WTC11 (cell line): ENCODE measurements around the gene LRRC40. TPM values are rescaled to one million over a fixed set of nuclear protein-coding genes. Genes with fewer than 3 reads are reported as not detected.

ENCODE experiments used
- ATAC-seq: fragments of 200-7000 bp; cut with Tn5 transposase; 2 replicates; pipeline ENCODE4 v1.10.0; 2021; ENCODE audit warnings: mild to moderate bottlenecking, moderate library complexity
- CTCF ChIA-PET: fragments of 300-600 bp; sonication (Branson Sonifier 250); formaldehyde crosslinking; loops from one replicate; lab custom pipeline; 2021; ENCODE audit warnings: antibody characterized with exemption; lab: Charles Lee
- POLR2A ChIA-PET: fragments of 350-600 bp; sonication (Branson Sonifier 250); formaldehyde crosslinking; loops from one replicate; lab custom pipeline; 2021; ENCODE audit warnings: antibody characterized with exemption; lab: Charles Lee
- DNase-seq: peaks from one replicate; pipeline ENCODE4 v3.0.0; 2021; ENCODE audit warnings: low spot score
- H3K27ac Mint-ChIP-seq: 2 replicates; pipeline ENCODE4 v1.8.0; 2021; ENCODE audit warnings: mixed read lengths
- H3K27me3 Mint-ChIP-seq: 2 replicates; pipeline ENCODE4 v1.8.0; 2021; ENCODE audit warnings: low read depth, mild to moderate bottlenecking, moderate library complexity, mixed read lengths
- H3K36me3 Mint-ChIP-seq: 2 replicates; pipeline ENCODE4 v1.8.0; 2021; ENCODE audit warnings: mixed read lengths
- H3K4me1 Mint-ChIP-seq: 2 replicates; pipeline ENCODE4 v1.8.0; 2022; ENCODE audit warnings: mixed read lengths
- H3K4me3 Mint-ChIP-seq: 2 replicates; pipeline ENCODE4 v1.8.0; 2021; ENCODE audit warnings: mild to moderate bottlenecking, moderate library complexity, mixed read lengths
- H3K9me3 Mint-ChIP-seq: 2 replicates; pipeline ENCODE4 v1.8.0; 2021; ENCODE audit warnings: mixed read lengths
- GTF2I ChIP-seq: fragments of 250-450 bp; sonication (Bioruptor Pico); conservative IDR thresholded peaks from 2 replicates; pipeline ENCODE4 v1.4.0; 2021; ENCODE audit warnings: mild to moderate bottlenecking
- JUN ChIP-seq: sonication (generic); formaldehyde crosslinking; IDR thresholded peaks from 2 replicates; pipeline ENCODE4 v1.8.0; 2023; ENCODE audit warnings: mild to moderate bottlenecking, missing genetic modification reagents
- MYBL2 ChIP-seq: sonication (generic); formaldehyde crosslinking; IDR thresholded peaks from 2 replicates; pipeline ENCODE4 v1.8.1; 2023; ENCODE audit warnings: mild to moderate bottlenecking, moderate library complexity, missing genetic modification reagents
- TP53 ChIP-seq: sonication (generic); formaldehyde crosslinking; IDR thresholded peaks from 2 replicates; pipeline ENCODE4 v1.8.1; 2023; ENCODE audit warnings: mild to moderate bottlenecking, missing genetic modification reagents
- ZNF263 ChIP-seq: sonication (generic); formaldehyde crosslinking; IDR thresholded peaks from 2 replicates; pipeline ENCODE4 v1.8.1; 2022; ENCODE audit warnings: low read depth, mild to moderate bottlenecking, moderate library complexity, missing genetic modification reagents
- total RNA-seq: library from RNA; stranded (reverse); gene quantifications from 3 replicates; pipeline ENCODE4 v1.2.3, GENCODE V29; 2021
- TF ChIP-seq, protein P1 (sequence below): sonication (generic); formaldehyde crosslinking; IDR thresholded peaks from 2 replicates; pipeline ENCODE4 v1.8.0; 2022; ENCODE audit warnings: mild to moderate bottlenecking, missing genetic modification reagents
- TF ChIP-seq, protein P2 (sequence below): sonication (generic); formaldehyde crosslinking; IDR thresholded peaks from 2 replicates; pipeline ENCODE4 v1.8.0; 2022; ENCODE audit warnings: missing genetic modification reagents
- TF ChIP-seq, protein P3 (sequence below): sonication (generic); formaldehyde crosslinking; IDR thresholded peaks from 2 replicates; pipeline ENCODE4 v1.8.1; 2023; ENCODE audit warnings: mild to moderate bottlenecking, moderate library complexity, missing genetic modification reagents
- TF ChIP-seq, protein P4 (sequence below): sonication (generic); formaldehyde crosslinking; IDR thresholded peaks from 2 replicates; pipeline ENCODE4 v1.8.1; 2023; ENCODE audit warnings: mild to moderate bottlenecking, missing genetic modification reagents, borderline replicate concordance
- TF ChIP-seq, protein P5 (sequence below): fragments of 250-450 bp; sonication (Bioruptor Pico); IDR thresholded peaks from 2 replicates; pipeline ENCODE4 v1.9.0; 2021; ENCODE audit warnings: mild to moderate bottlenecking, borderline replicate concordance
- TF ChIP-seq, protein P6 (sequence below): sonication (generic); formaldehyde crosslinking; IDR thresholded peaks from 2 replicates; pipeline ENCODE4 v1.8.0; 2023; ENCODE audit warnings: mild to moderate bottlenecking, missing genetic modification reagents
- TF ChIP-seq, protein P7 (sequence below): sonication (generic); formaldehyde crosslinking; IDR thresholded peaks from 2 replicates; pipeline ENCODE4 v1.8.0; 2023; ENCODE audit warnings: missing genetic modification reagents

LRRC40 gene
- total RNA-seq, 1 experiment from 2014 or later: 26.7 TPM

DNA sequence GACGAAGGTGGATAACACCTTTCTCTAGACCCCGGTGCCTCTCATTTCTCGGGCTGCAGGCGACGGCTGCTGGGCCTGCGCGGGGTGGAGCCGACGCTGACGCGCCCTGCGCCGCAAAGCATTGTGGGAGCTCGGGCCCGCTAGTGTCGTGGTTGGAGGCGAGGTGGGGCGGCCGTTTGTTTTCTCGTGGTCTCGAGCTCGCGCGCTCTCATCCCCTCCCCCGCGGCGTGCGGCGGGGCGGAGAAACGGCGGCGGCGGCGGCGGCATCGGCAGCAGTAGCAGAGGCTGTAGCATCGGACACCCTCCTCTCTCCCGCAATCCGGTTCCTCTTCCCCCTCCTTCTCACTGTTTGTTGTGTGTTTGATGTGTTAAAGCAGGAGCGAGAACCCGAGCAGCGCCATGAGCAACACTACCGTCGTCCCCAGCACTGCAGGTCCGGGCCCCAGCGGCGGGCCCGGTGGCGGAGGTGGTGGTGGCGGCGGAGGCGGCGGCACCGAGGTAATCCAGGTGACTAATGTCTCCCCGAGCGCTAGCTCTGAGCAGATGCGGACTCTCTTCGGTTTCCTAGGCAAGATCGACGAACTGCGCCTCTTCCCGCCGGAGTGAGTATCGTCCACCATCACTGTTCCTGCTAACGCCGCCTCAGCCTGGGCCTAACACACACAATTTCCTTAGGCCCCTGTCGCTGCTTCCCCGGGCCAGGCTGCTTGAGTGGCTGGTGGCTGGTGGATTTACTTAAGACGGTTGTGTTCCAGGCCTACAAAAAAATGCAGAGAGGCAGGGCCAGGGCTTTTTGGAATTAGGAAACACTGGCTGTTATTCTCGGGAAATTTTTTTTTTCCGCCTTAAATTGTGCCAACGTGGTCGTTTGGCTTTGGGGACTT, 16.1 kb upstream of the LRRC40 start, which contains the start of gene SRSF11 (continued):
- TF ChIP-seq, protein P1, sequence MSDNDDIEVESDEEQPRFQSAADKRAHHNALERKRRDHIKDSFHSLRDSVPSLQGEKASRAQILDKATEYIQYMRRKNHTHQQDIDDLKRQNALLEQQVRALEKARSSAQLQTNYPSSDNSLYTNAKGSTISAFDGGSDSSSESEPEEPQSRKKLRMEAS: peak; percentile 83
- TF ChIP-seq, protein P2, sequence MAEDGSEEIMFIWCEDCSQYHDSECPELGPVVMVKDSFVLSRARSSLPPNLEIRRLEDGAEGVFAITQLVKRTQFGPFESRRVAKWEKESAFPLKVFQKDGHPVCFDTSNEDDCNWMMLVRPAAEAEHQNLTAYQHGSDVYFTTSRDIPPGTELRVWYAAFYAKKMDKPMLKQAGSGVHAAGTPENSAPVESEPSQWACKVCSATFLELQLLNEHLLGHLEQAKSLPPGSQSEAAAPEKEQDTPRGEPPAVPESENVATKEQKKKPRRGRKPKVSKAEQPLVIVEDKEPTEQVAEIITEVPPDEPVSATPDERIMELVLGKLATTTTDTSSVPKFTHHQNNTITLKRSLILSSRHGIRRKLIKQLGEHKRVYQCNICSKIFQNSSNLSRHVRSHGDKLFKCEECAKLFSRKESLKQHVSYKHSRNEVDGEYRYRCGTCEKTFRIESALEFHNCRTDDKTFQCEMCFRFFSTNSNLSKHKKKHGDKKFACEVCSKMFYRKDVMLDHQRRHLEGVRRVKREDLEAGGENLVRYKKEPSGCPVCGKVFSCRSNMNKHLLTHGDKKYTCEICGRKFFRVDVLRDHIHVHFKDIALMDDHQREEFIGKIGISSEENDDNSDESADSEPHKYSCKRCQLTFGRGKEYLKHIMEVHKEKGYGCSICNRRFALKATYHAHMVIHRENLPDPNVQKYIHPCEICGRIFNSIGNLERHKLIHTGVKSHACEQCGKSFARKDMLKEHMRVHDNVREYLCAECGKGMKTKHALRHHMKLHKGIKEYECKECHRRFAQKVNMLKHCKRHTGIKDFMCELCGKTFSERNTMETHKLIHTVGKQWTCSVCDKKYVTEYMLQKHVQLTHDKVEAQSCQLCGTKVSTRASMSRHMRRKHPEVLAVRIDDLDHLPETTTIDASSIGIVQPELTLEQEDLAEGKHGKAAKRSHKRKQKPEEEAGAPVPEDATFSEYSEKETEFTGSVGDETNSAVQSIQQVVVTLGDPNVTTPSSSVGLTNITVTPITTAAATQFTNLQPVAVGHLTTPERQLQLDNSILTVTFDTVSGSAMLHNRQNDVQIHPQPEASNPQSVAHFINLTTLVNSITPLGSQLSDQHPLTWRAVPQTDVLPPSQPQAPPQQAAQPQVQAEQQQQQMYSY: no peak
- TF ChIP-seq, protein P3, sequence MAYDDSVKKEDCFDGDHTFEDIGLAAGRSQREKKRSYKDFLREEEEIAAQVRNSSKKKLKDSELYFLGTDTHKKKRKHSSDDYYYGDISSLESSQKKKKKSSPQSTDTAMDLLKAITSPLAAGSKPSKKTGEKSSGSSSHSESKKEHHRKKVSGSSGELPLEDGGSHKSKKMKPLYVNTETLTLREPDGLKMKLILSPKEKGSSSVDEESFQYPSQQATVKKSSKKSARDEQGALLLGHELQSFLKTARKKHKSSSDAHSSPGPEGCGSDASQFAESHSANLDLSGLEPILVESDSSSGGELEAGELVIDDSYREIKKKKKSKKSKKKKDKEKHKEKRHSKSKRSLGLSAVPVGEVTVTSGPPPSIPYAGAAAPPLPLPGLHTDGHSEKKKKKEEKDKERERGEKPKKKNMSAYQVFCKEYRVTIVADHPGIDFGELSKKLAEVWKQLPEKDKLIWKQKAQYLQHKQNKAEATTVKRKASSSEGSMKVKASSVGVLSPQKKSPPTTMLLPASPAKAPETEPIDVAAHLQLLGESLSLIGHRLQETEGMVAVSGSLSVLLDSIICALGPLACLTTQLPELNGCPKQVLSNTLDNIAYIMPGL (CRISPR knock-in tag): peak; percentile 93
- no peak for TF ChIP-seq ZNF263 (CRISPR knock-in tag)
- TF ChIP-seq GTF2I: no peak
- peak; percentile 93 for TF ChIP-seq MYBL2 (CRISPR knock-in tag)
- peak; percentile 54; the same call in 1 of the 2 replicates for TF ChIP-seq JUN (CRISPR knock-in tag)

DNA sequence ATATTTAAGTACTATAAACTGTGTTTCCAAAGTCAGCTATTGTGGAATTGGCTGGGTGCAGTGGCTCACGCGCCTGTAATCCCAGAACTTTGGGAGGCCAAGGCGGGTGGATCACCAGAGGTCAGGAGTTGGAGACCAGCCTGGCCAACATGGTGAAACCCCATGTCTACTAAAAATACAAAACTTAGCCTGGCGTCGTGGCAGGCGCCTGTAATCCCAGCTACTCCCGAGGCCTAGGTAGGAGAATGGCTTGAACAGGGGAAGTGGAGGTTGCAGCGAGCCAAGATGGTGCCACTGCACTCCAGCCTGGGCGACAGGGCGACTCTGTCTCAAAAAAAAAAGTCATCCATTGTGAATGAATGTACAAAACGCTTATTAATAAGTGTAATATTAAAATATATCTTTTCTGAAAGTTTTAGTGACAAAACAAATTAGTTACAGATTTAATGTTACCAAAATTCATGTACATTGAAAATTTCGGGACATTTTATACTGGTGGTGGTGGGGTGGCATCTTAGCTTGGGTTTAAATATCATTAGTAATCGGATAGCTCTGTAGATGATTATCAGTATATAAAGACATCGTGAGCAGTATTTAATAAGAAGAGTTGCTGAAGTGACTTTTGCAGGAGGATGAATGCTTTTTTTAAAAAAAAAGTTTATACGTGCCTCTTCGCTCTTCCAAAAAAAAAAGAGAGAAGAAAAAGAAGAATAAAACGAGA, 15.3 kb upstream of the LRRC40 start:
- ChIA-PET CTCF (interaction anchor here (0.6 to 1.1 kb wide), 4 partner anchors 12 to 87 kb away, joined by 3 to 4 read pairs (median 3); no protein-coding TSS in a partner anchor), POLR2A (interaction anchor here (0.6 to 2.0 kb wide), 7 partner anchors 10 to 1005 kb away, joined by 3 to 20 read pairs (median 4); partner anchors contain the start of genes CTH and LRRC40)
- H3K4me3 Mint-ChIP-seq: peak overlapping the region; percentile 88
- H3K27ac Mint-ChIP-seq: peak overlapping the region; percentile 87
- DNase-seq (no peak), ATAC-seq (no peak)
- H3K9me3 Mint-ChIP-seq: no peaks in the 10 kb centered on the region
- H3K4me1 Mint-ChIP-seq: peaks cover 33% of the 10 kb centered on the region
- peaks cover 30% of the 10 kb centered on the region for H3K36me3 Mint-ChIP-seq
- no peaks in the 10 kb centered on the region for H3K27me3 Mint-ChIP-seq
- TF ChIP-seq, protein P4, sequence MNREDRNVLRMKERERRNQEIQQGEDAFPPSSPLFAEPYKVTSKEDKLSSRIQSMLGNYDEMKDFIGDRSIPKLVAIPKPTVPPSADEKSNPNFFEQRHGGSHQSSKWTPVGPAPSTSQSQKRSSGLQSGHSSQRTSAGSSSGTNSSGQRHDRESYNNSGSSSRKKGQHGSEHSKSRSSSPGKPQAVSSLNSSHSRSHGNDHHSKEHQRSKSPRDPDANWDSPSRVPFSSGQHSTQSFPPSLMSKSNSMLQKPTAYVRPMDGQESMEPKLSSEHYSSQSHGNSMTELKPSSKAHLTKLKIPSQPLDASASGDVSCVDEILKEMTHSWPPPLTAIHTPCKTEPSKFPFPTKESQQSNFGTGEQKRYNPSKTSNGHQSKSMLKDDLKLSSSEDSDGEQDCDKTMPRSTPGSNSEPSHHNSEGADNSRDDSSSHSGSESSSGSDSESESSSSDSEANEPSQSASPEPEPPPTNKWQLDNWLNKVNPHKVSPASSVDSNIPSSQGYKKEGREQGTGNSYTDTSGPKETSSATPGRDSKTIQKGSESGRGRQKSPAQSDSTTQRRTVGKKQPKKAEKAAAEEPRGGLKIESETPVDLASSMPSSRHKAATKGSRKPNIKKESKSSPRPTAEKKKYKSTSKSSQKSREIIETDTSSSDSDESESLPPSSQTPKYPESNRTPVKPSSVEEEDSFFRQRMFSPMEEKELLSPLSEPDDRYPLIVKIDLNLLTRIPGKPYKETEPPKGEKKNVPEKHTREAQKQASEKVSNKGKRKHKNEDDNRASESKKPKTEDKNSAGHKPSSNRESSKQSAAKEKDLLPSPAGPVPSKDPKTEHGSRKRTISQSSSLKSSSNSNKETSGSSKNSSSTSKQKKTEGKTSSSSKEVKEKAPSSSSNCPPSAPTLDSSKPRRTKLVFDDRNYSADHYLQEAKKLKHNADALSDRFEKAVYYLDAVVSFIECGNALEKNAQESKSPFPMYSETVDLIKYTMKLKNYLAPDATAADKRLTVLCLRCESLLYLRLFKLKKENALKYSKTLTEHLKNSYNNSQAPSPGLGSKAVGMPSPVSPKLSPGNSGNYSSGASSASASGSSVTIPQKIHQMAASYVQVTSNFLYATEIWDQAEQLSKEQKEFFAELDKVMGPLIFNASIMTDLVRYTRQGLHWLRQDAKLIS (CRISPR knock-in tag): no peak
- TF ChIP-seq, protein P5, sequence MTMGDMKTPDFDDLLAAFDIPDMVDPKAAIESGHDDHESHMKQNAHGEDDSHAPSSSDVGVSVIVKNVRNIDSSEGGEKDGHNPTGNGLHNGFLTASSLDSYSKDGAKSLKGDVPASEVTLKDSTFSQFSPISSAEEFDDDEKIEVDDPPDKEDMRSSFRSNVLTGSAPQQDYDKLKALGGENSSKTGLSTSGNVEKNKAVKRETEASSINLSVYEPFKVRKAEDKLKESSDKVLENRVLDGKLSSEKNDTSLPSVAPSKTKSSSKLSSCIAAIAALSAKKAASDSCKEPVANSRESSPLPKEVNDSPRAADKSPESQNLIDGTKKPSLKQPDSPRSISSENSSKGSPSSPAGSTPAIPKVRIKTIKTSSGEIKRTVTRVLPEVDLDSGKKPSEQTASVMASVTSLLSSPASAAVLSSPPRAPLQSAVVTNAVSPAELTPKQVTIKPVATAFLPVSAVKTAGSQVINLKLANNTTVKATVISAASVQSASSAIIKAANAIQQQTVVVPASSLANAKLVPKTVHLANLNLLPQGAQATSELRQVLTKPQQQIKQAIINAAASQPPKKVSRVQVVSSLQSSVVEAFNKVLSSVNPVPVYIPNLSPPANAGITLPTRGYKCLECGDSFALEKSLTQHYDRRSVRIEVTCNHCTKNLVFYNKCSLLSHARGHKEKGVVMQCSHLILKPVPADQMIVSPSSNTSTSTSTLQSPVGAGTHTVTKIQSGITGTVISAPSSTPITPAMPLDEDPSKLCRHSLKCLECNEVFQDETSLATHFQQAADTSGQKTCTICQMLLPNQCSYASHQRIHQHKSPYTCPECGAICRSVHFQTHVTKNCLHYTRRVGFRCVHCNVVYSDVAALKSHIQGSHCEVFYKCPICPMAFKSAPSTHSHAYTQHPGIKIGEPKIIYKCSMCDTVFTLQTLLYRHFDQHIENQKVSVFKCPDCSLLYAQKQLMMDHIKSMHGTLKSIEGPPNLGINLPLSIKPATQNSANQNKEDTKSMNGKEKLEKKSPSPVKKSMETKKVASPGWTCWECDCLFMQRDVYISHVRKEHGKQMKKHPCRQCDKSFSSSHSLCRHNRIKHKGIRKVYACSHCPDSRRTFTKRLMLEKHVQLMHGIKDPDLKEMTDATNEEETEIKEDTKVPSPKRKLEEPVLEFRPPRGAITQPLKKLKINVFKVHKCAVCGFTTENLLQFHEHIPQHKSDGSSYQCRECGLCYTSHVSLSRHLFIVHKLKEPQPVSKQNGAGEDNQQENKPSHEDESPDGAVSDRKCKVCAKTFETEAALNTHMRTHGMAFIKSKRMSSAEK (CRISPR knock-in tag): no peak
- TF ChIP-seq, protein P6, sequence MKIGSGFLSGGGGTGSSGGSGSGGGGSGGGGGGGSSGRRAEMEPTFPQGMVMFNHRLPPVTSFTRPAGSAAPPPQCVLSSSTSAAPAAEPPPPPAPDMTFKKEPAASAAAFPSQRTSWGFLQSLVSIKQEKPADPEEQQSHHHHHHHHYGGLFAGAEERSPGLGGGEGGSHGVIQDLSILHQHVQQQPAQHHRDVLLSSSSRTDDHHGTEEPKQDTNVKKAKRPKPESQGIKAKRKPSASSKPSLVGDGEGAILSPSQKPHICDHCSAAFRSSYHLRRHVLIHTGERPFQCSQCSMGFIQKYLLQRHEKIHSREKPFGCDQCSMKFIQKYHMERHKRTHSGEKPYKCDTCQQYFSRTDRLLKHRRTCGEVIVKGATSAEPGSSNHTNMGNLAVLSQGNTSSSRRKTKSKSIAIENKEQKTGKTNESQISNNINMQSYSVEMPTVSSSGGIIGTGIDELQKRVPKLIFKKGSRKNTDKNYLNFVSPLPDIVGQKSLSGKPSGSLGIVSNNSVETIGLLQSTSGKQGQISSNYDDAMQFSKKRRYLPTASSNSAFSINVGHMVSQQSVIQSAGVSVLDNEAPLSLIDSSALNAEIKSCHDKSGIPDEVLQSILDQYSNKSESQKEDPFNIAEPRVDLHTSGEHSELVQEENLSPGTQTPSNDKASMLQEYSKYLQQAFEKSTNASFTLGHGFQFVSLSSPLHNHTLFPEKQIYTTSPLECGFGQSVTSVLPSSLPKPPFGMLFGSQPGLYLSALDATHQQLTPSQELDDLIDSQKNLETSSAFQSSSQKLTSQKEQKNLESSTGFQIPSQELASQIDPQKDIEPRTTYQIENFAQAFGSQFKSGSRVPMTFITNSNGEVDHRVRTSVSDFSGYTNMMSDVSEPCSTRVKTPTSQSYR (CRISPR knock-in tag): no peak
- TF ChIP-seq, protein P7, sequence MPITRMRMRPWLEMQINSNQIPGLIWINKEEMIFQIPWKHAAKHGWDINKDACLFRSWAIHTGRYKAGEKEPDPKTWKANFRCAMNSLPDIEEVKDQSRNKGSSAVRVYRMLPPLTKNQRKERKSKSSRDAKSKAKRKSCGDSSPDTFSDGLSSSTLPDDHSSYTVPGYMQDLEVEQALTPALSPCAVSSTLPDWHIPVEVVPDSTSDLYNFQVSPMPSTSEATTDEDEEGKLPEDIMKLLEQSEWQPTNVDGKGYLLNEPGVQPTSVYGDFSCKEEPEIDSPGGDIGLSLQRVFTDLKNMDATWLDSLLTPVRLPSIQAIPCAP (CRISPR knock-in tag): no peak
- no peak for TF ChIP-seq TP53 (CRISPR knock-in tag)
